GM12891 (cell line): ENCODE results near the gene MIA3.

ENCODE experiments used
- PAX5 ChIP-seq: IDR thresholded peaks from 2 replicates; pipeline ENCODE4 v1.6.1; 2011; ENCODE audit warnings: low read length, moderate library complexity, mild to moderate bottlenecking; ENCODE audit not compliant: insufficient read depth, severe bottlenecking
- POLR2A ChIP-seq: IDR thresholded peaks from 2 replicates; pipeline ENCODE4 v1.6.1; 2011; ENCODE audit warnings: low read depth, low read length, control low read depth
- POLR2AphosphoS5 ChIP-seq: IDR thresholded peaks from 2 replicates; pipeline ENCODE4 v1.6.1; 2011; ENCODE audit warnings: low read depth, low read length, control low read depth
- SPI1 ChIP-seq: IDR thresholded peaks from 2 replicates; pipeline ENCODE4 v1.6.1; 2011; ENCODE audit warnings: low read depth, low read length, control low read depth
- TAF1 ChIP-seq: IDR thresholded peaks from 2 replicates; pipeline ENCODE4 v1.6.1; 2011; ENCODE audit warnings: low read depth, low read length, control low read depth

- TF ChIP-seq POLR2A (peak; percentile 68), POLR2AphosphoS5 (peak; percentile 38; the same call in 1 of the 2 replicates), SPI1 (no peak), TAF1 (peak; percentile 47; the same call in 1 of the 2 replicates), PAX5 (no peak)
Observed at GRCh38 chr1:222712253-222713090, 94.6 kb downstream of the MIA3 start, which contains the start of the genes AIDA and BROX.
